Measurements from ENCODE around the gene AKR1C1.
"Not testable (repeated sequence)": the region's sequence is repeated elsewhere in the genome, so short reads cannot be mapped to it uniquely, and the experiment has no call there.

AKR1C1 gene

DNA sequence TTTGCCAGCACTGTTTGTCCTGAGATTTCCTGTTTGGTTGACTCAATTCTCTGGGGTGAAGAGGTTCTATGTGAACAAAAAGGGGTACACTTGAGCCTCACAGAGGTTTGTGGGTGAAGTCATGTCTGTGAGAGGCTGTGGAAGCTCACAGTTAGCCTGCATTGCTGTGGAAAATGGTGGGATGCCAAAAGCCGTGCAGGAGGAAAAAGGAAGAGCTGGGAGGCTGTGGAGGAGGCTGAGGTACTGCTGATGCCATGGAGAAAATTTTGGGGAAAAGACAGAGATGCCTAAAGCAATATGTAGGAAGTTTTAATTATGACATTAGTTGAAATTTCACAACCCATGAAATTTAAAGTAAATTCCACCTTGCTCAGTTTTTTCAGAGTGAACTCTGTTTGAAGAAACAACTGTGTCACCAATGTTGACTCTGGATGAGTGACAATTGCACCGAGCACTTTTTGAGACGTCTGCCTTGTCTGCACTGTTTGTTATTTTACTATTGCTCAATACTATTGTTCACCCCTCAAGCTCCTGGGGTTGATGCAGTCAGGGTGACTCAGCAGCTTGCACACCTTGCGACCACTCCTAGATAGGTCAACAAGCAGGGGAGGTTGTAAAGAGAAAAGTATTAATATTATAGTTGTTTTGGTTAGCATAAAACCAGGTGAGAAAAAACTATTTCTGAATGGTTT, 45.8 kb downstream of the AKR1C1 start:
- H4K20me1 ChIP-seq (ENCODE audit: control insufficient read depth, insufficient read depth, low read depth, low read length); H3K79me2 ChIP-seq (ENCODE audit: control insufficient read depth, low read length); H3F3A ChIP-seq (ENCODE audit: control insufficient read depth, insufficient read depth); H3K9me3 ChIP-seq (ENCODE audit: control insufficient read depth, insufficient read depth, low read length); H3K4me3 ChIP-seq (ENCODE audit: low read length); H3K4me1 ChIP-seq (ENCODE audit: control insufficient read depth, low read length); H3K4me2 ChIP-seq (ENCODE audit: low read length); H3K36me3 ChIP-seq (ENCODE audit: control insufficient read depth, low read length); H3K27me3 ChIP-seq (ENCODE audit: control insufficient read depth, low read length); H3K9me2 ChIP-seq (replicated peaks; ENCODE audit: control insufficient read depth, low read length); H3K27ac ChIP-seq (ENCODE audit: low read depth, low read length): not testable (repeated sequence)

DNA sequence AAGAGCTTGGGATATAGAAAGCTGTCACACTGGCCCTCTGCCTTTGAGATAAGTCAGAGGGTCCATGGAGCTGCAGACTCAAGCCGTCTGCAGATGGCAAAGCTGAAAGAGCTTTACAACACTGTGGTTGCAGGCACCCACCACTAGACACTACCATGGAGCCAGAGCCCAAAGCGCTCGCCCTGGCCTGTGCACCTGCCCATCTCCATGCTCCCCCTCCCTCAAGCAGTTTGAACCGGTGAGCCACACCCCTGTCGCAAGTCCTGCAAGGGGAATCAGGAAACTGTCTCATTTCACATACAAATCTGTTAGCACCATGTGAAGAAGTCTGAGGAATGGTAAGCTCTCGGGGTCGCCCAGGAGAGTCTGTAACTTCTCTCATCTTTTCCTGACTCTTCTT, 46.8 kb downstream of the AKR1C1 start:
- H3K79me2 ChIP-seq (ENCODE audit: control insufficient read depth, low read length); H3K27ac ChIP-seq (ENCODE audit: low read depth, low read length); H3K9me2 ChIP-seq (replicated peaks; ENCODE audit: control insufficient read depth, low read length); H3K36me3 ChIP-seq (ENCODE audit: control insufficient read depth, low read length); H3F3A ChIP-seq (ENCODE audit: control insufficient read depth, insufficient read depth); H3K4me2 ChIP-seq (ENCODE audit: low read length); H3K27me3 ChIP-seq (ENCODE audit: control insufficient read depth, low read length); H3K4me1 ChIP-seq (ENCODE audit: control insufficient read depth, low read length); H3K9me3 ChIP-seq (ENCODE audit: control insufficient read depth, insufficient read depth, low read length); H4K20me1 ChIP-seq (ENCODE audit: control insufficient read depth, insufficient read depth, low read depth, low read length); H3K4me3 ChIP-seq (ENCODE audit: low read length): not testable (repeated sequence)

DNA sequence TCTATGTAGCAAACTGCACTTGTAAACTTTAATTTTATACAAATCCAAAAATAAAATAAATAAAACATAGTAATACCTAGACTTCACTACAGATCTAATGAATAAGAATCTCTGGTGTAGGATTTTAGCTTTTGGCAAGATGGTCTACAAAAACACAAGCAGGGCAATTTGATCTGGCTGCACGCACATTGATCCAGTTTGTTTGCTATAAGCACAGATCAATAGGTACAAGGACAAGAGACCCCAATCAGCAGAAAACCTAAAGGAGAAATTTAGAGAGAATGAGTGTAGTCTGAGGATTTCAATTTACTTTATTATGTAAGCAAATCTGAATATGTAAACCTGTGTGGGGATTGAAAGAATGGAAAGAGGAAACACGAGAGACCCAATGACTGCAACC, 48.2 kb downstream of the AKR1C1 start:
- not testable (repeated sequence) for H3K4me1 ChIP-seq (ENCODE audit: control insufficient read depth, low read length); H4K20me1 ChIP-seq (ENCODE audit: control insufficient read depth, insufficient read depth, low read depth, low read length); H3K9me2 ChIP-seq (replicated peaks; ENCODE audit: control insufficient read depth, low read length); H3K36me3 ChIP-seq (ENCODE audit: control insufficient read depth, low read length); H3K27ac ChIP-seq (ENCODE audit: low read depth, low read length); H3K9me3 ChIP-seq (ENCODE audit: control insufficient read depth, insufficient read depth, low read length); H3K4me3 ChIP-seq (ENCODE audit: low read length); H3K4me2 ChIP-seq (ENCODE audit: low read length); H3K79me2 ChIP-seq (ENCODE audit: control insufficient read depth, low read length); H3F3A ChIP-seq (ENCODE audit: control insufficient read depth, insufficient read depth); H3K27me3 ChIP-seq (ENCODE audit: control insufficient read depth, low read length)

- Histone ChIP-seq H3K4me2 (ENCODE audit: low read length) (no peak overlapping the region), H3K27ac (ENCODE audit: low read depth, low read length) (no peak overlapping the region), H3F3A (ENCODE audit: control insufficient read depth, insufficient read depth) (no peaks in the 10 kb centered on the region), H3K36me3 (ENCODE audit: control insufficient read depth, low read length) (no peaks in the 10 kb centered on the region), H3K27me3 (ENCODE audit: control insufficient read depth, low read length) (no peaks in the 10 kb centered on the region), H3K4me3 (ENCODE audit: low read length) (no peak overlapping the region), H3K9me3 (ENCODE audit: control insufficient read depth, insufficient read depth, low read length) (no peaks in the 10 kb centered on the region), H4K20me1 (ENCODE audit: control insufficient read depth, insufficient read depth, low read depth, low read length) (no peaks in the 10 kb centered on the region), H3K4me1 (ENCODE audit: control insufficient read depth, low read length) (no peaks in the 10 kb centered on the region), H3K9me2 (replicated peaks; ENCODE audit: control insufficient read depth, low read length) (no peaks in the 10 kb centered on the region), H3K79me2 (ENCODE audit: control insufficient read depth, low read length) (no peaks in the 10 kb centered on the region)
- TF ChIP-seq EZH2phosphoT487 (IDR thresholded peaks at IDR 0.05; ENCODE audit: borderline replicate concordance, low read length), result no peak
- TF ChIP-seq, protein P1, sequence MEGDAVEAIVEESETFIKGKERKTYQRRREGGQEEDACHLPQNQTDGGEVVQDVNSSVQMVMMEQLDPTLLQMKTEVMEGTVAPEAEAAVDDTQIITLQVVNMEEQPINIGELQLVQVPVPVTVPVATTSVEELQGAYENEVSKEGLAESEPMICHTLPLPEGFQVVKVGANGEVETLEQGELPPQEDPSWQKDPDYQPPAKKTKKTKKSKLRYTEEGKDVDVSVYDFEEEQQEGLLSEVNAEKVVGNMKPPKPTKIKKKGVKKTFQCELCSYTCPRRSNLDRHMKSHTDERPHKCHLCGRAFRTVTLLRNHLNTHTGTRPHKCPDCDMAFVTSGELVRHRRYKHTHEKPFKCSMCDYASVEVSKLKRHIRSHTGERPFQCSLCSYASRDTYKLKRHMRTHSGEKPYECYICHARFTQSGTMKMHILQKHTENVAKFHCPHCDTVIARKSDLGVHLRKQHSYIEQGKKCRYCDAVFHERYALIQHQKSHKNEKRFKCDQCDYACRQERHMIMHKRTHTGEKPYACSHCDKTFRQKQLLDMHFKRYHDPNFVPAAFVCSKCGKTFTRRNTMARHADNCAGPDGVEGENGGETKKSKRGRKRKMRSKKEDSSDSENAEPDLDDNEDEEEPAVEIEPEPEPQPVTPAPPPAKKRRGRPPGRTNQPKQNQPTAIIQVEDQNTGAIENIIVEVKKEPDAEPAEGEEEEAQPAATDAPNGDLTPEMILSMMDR (IDR thresholded peaks at IDR 0.05; ENCODE audit: low read depth, low read length, poor library complexity, severe bottlenecking), result no peak
Observed at GRCh38 chr10:5012595-5012994, 49.4 kb downstream of the AKR1C1 start.

- Histone ChIP-seq H3K4me3 (ENCODE audit: low read length) (no peak overlapping the region), H4K20me1 (ENCODE audit: control insufficient read depth, insufficient read depth, low read depth, low read length) (no peaks in the 10 kb centered on the region), H3K27ac (ENCODE audit: low read depth, low read length) (no peak overlapping the region), H3K36me3 (ENCODE audit: control insufficient read depth, low read length) (no peaks in the 10 kb centered on the region), H3K4me2 (ENCODE audit: low read length) (no peak overlapping the region), H3K27me3 (ENCODE audit: control insufficient read depth, low read length) (no peaks in the 10 kb centered on the region), H3K79me2 (ENCODE audit: control insufficient read depth, low read length) (no peaks in the 10 kb centered on the region), H3K9me2 (replicated peaks; ENCODE audit: control insufficient read depth, low read length) (no peaks in the 10 kb centered on the region), H3K9me3 (ENCODE audit: control insufficient read depth, insufficient read depth, low read length) (no peaks in the 10 kb centered on the region), H3F3A (ENCODE audit: control insufficient read depth, insufficient read depth) (no peaks in the 10 kb centered on the region), H3K4me1 (ENCODE audit: control insufficient read depth, low read length) (no peaks in the 10 kb centered on the region)
- TF ChIP-seq, protein P1 (IDR thresholded peaks at IDR 0.05; ENCODE audit: low read depth, low read length, poor library complexity, severe bottlenecking), result no peak
- no peak for TF ChIP-seq EZH2phosphoT487 (IDR thresholded peaks at IDR 0.05; ENCODE audit: borderline replicate concordance, low read length)
Observed at GRCh38 chr10:5013385-5013784, 50.2 kb downstream of the AKR1C1 start.

GRCh38 chr10:5014200-5014910, 51.1 kb downstream of the AKR1C1 start:
- not testable (repeated sequence) for H3F3A ChIP-seq (ENCODE audit: control insufficient read depth, insufficient read depth); H3K9me3 ChIP-seq (ENCODE audit: control insufficient read depth, insufficient read depth, low read length); H3K9me2 ChIP-seq (replicated peaks; ENCODE audit: control insufficient read depth, low read length); H3K36me3 ChIP-seq (ENCODE audit: control insufficient read depth, low read length); H3K27me3 ChIP-seq (ENCODE audit: control insufficient read depth, low read length); H4K20me1 ChIP-seq (ENCODE audit: control insufficient read depth, insufficient read depth, low read depth, low read length); H3K27ac ChIP-seq (ENCODE audit: low read depth, low read length); H3K79me2 ChIP-seq (ENCODE audit: control insufficient read depth, low read length); H3K4me3 ChIP-seq (ENCODE audit: low read length); H3K4me2 ChIP-seq (ENCODE audit: low read length); H3K4me1 ChIP-seq (ENCODE audit: control insufficient read depth, low read length)

All from DOHH2 (cell line).